Measurements from ENCODE around the gene MAL.
A peak's percentile ranks its signal among the peaks of the same experiment; 100 is the strongest.

The MAL gene

GRCh38 chr2:95025406-95026319 is at the start of gene MAL:
Gene MAL (plus strand): TSS chr2:95025708. CDS start chr2:95025793, 85 bp downstream.
- Histone ChIP-seq H3K27ac (ENCODE audit: low read length) (no peak within 1 kb of the TSS), H3K27me3 (ENCODE audit: control insufficient read depth, insufficient read depth, low read length) (peaks cover 16% of the 10 kb centered on the region), H3K9me3 (ENCODE audit: control insufficient read depth, insufficient read depth, low read length) (no peaks in the 10 kb centered on the region), H3K36me3 (ENCODE audit: control insufficient read depth, insufficient read depth, low read length) (no peaks in the 10 kb centered on the region), H3K4me1 (ENCODE audit: control insufficient read depth, insufficient read depth, low read length) (no peaks in the 10 kb centered on the region), H3K4me3 (ENCODE audit: low read length) (peak within 1 kb of the TSS; percentile 16; the same call in 1 of the 2 replicates)
- peak; percentile 22 for DNase-seq (ENCODE audit: low read depth, low spot score)
- WGBS (ENCODE audit: insufficient coverage, insufficient read length): no CpG with 5 or more reads among the region's 81 CpGs

GRCh38 chr2:94977826-94978225 is 47.7 kb upstream of the MAL start:
- Histone ChIP-seq H3K36me3 (ENCODE audit: control insufficient read depth, insufficient read depth, low read length) (no peaks in the 10 kb centered on the region), H3K27me3 (ENCODE audit: control insufficient read depth, insufficient read depth, low read length) (no peaks in the 10 kb centered on the region), H3K4me1 (ENCODE audit: control insufficient read depth, insufficient read depth, low read length) (no peaks in the 10 kb centered on the region), H3K27ac (ENCODE audit: low read length) (no peak overlapping the region), H3K4me3 (ENCODE audit: low read length) (no peak overlapping the region), H3K9me3 (ENCODE audit: control insufficient read depth, insufficient read depth, low read length) (no peaks in the 10 kb centered on the region; the same call in 1 of the 2 replicates)
- no peak for DNase-seq (ENCODE audit: low read depth, low spot score)
- WGBS (ENCODE audit: insufficient coverage, insufficient read length): no CpG with 5 or more reads among the region's 4 CpGs

GRCh38 chr2:94978917-94979316 is 46.6 kb upstream of the MAL start:
- Histone ChIP-seq H3K27ac (ENCODE audit: low read length) (no peak overlapping the region), H3K27me3 (ENCODE audit: control insufficient read depth, insufficient read depth, low read length) (no peaks in the 10 kb centered on the region)

GRCh38 chr2:94979406-94980375 is 45.8 kb upstream of the MAL start:
- Histone ChIP-seq H3K9me3 (ENCODE audit: control insufficient read depth, insufficient read depth, low read length) (no peaks in the 10 kb centered on the region; the same call in 1 of the 2 replicates), H3K4me3 (ENCODE audit: low read length) (no peak overlapping the region), H3K27me3 (ENCODE audit: control insufficient read depth, insufficient read depth, low read length) (no peaks in the 10 kb centered on the region), H3K36me3 (ENCODE audit: control insufficient read depth, insufficient read depth, low read length) (no peaks in the 10 kb centered on the region), H3K27ac (ENCODE audit: low read length) (no peak overlapping the region), H3K4me1 (ENCODE audit: control insufficient read depth, insufficient read depth, low read length) (no peaks in the 10 kb centered on the region)
- DNase-seq (ENCODE audit: low read depth, low spot score): no peak
- whole genome bisulfite sequencing (ENCODE audit: insufficient coverage, insufficient read length): no CpG with 5 or more reads among the region's 10 CpGs

More at GRCh38 chr2:94978917-94979316, 46.6 kb upstream of the MAL start:
- WGBS (ENCODE audit: insufficient coverage, insufficient read length): no CpG with 5 or more reads among the region's 3 CpGs
- no peaks in the 10 kb centered on the region for H3K36me3 ChIP-seq (ENCODE audit: control insufficient read depth, insufficient read depth, low read length)
- H3K4me1 ChIP-seq (ENCODE audit: control insufficient read depth, insufficient read depth, low read length): no peaks in the 10 kb centered on the region
- no peaks in the 10 kb centered on the region; the same call in 1 of the 2 replicates for H3K9me3 ChIP-seq (ENCODE audit: control insufficient read depth, insufficient read depth, low read length)
- no peak for DNase-seq (ENCODE audit: low read depth, low spot score)
- H3K4me3 ChIP-seq (ENCODE audit: low read length): no peak overlapping the region

GRCh38 chr2:94980406-94980805 is 45.1 kb upstream of the MAL start:
- no CpG with 5 or more reads among the region's 15 CpGs for WGBS (ENCODE audit: insufficient coverage, insufficient read length)
- no peak overlapping the region for H3K4me3 ChIP-seq (ENCODE audit: low read length)
- no peaks in the 10 kb centered on the region for H3K4me1 ChIP-seq (ENCODE audit: control insufficient read depth, insufficient read depth, low read length)
- no peak for DNase-seq (ENCODE audit: low read depth, low spot score)
- H3K9me3 ChIP-seq (ENCODE audit: control insufficient read depth, insufficient read depth, low read length): no peaks in the 10 kb centered on the region; the same call in 1 of the 2 replicates
- no peaks in the 10 kb centered on the region for H3K36me3 ChIP-seq (ENCODE audit: control insufficient read depth, insufficient read depth, low read length)
- no peak overlapping the region for H3K27ac ChIP-seq (ENCODE audit: low read length)
- H3K27me3 ChIP-seq (ENCODE audit: control insufficient read depth, insufficient read depth, low read length): no peaks in the 10 kb centered on the region

- H3K4me1 ChIP-seq (ENCODE audit: control insufficient read depth, insufficient read depth, low read length): no peaks in the 10 kb centered on the region
- H3K27me3 ChIP-seq (ENCODE audit: control insufficient read depth, insufficient read depth, low read length): no peaks in the 10 kb centered on the region
- DNase-seq (ENCODE audit: low read depth, low spot score): no peak
- WGBS (ENCODE audit: insufficient coverage, insufficient read length): no CpG with 5 or more reads among the region's 6 CpGs
- no peak overlapping the region for H3K27ac ChIP-seq (ENCODE audit: low read length)
- H3K36me3 ChIP-seq (ENCODE audit: control insufficient read depth, insufficient read depth, low read length): no peaks in the 10 kb centered on the region
- H3K9me3 ChIP-seq (ENCODE audit: control insufficient read depth, insufficient read depth, low read length): no peaks in the 10 kb centered on the region; the same call in 1 of the 2 replicates
- H3K4me3 ChIP-seq (ENCODE audit: low read length): no peak overlapping the region
These were observed 43.4 kb upstream of the MAL start for GRCh38 chr2:94982156-94982555.

GRCh38 chr2:94982675-94983074 is 42.8 kb upstream of the MAL start:
- Histone ChIP-seq H3K4me3 (ENCODE audit: low read length) (no peak overlapping the region; the same call in 1 of the 2 replicates), H3K36me3 (ENCODE audit: control insufficient read depth, insufficient read depth, low read length) (no peaks in the 10 kb centered on the region), H3K27ac (ENCODE audit: low read length) (no peak overlapping the region), H3K4me1 (ENCODE audit: control insufficient read depth, insufficient read depth, low read length) (no peaks in the 10 kb centered on the region), H3K27me3 (ENCODE audit: control insufficient read depth, insufficient read depth, low read length) (no peaks in the 10 kb centered on the region), H3K9me3 (ENCODE audit: control insufficient read depth, insufficient read depth, low read length) (no peaks in the 10 kb centered on the region; the same call in 1 of the 2 replicates)
- no CpG with 5 or more reads among the region's 3 CpGs for WGBS (ENCODE audit: insufficient coverage, insufficient read length)
- no peak for DNase-seq (ENCODE audit: low read depth, low spot score)

GRCh38 chr2:94984964-94985575 is 40.4 kb upstream of the MAL start:
- no peak overlapping the region for H3K27ac ChIP-seq (ENCODE audit: low read length)
- H3K9me3 ChIP-seq (ENCODE audit: control insufficient read depth, insufficient read depth, low read length): no peaks in the 10 kb centered on the region
- no peaks in the 10 kb centered on the region for H3K27me3 ChIP-seq (ENCODE audit: control insufficient read depth, insufficient read depth, low read length)
- DNase-seq (ENCODE audit: low read depth, low spot score): no peak
- no CpG with 5 or more reads among the region's 9 CpGs for WGBS (ENCODE audit: insufficient coverage, insufficient read length)
- H3K4me3 ChIP-seq (ENCODE audit: low read length): no peak overlapping the region
- H3K4me1 ChIP-seq (ENCODE audit: control insufficient read depth, insufficient read depth, low read length): no peaks in the 10 kb centered on the region
- no peaks in the 10 kb centered on the region for H3K36me3 ChIP-seq (ENCODE audit: control insufficient read depth, insufficient read depth, low read length)

GRCh38 chr2:94985636-94986035 is 39.9 kb upstream of the MAL start:
- Histone ChIP-seq H3K9me3 (ENCODE audit: control insufficient read depth, insufficient read depth, low read length) (no peaks in the 10 kb centered on the region; the same call in 1 of the 2 replicates), H3K4me3 (ENCODE audit: low read length) (no peak overlapping the region), H3K4me1 (ENCODE audit: control insufficient read depth, insufficient read depth, low read length) (no peaks in the 10 kb centered on the region), H3K36me3 (ENCODE audit: control insufficient read depth, insufficient read depth, low read length) (no peaks in the 10 kb centered on the region), H3K27ac (ENCODE audit: low read length) (no peak overlapping the region), H3K27me3 (ENCODE audit: control insufficient read depth, insufficient read depth, low read length) (no peaks in the 10 kb centered on the region)
- no CpG with 5 or more reads among the region's 5 CpGs for WGBS (ENCODE audit: insufficient coverage, insufficient read length)
- DNase-seq (ENCODE audit: low read depth, low spot score): no peak

Data from iPS DF 6.9 (cell line).